Endodermal cell (in vitro differentiated cells): ENCODE results near the gene AKAP11. TPM values are rescaled to one million over a fixed set of nuclear protein-coding genes. Genes with fewer than 3 reads are reported as not detected.
A peak's percentile ranks its signal among the peaks of the same experiment; 100 is the strongest.

Experiments
- DNase-seq: peaks from one replicate; pipeline ENCODE4 v3.0.0-alpha.2; 2017
- H3K27ac ChIP-seq: 2 replicates; pipeline ENCODE4 v1.5.1; 2013; ENCODE audit warnings: mild to moderate bottlenecking, low read depth, low read length, moderate library complexity
- H3K27me3 ChIP-seq: 2 replicates; pipeline ENCODE4 v1.6.1; 2013; ENCODE audit warnings: mild to moderate bottlenecking, low read length, moderate library complexity; ENCODE audit not compliant: insufficient read depth, control insufficient read depth, poor library complexity, severe bottlenecking
- H3K36me3 ChIP-seq: 2 replicates; pipeline ENCODE4 v1.7.0; 2013; ENCODE audit warnings: mild to moderate bottlenecking, low read length, moderate library complexity; ENCODE audit not compliant: control insufficient read depth, insufficient read depth
- H3K4me1 ChIP-seq: one replicate; pipeline ENCODE4 v1.7.0; 2013; ENCODE audit warnings: low read length; ENCODE audit not compliant: control insufficient read depth, insufficient read depth
- H3K4me3 ChIP-seq: 2 replicates; pipeline ENCODE4 v1.5.1; 2013; ENCODE audit warnings: mild to moderate bottlenecking, low read length, moderate library complexity
- H3K9ac ChIP-seq: 2 replicates; pipeline ENCODE4 v1.6.1; 2013; ENCODE audit warnings: mild to moderate bottlenecking, low read length, moderate library complexity; ENCODE audit not compliant: poor library complexity, severe bottlenecking; ENCODE audit errors: extremely low read depth
- H3K9me3 ChIP-seq: 2 replicates; pipeline ENCODE4 v1.6.1; 2013; ENCODE audit warnings: mild to moderate bottlenecking, low read length, moderate library complexity; ENCODE audit not compliant: control insufficient read depth
- H3K27ac Mint-ChIP-seq: 2 replicates; pipeline ENCODE4 v1.8.0; 2020; ENCODE audit warnings: mixed read lengths
- H3K27me3 Mint-ChIP-seq: 2 replicates; pipeline ENCODE4 v1.8.0; 2021; ENCODE audit warnings: mild to moderate bottlenecking, mixed read lengths; ENCODE audit not compliant: insufficient read depth
- H3K36me3 Mint-ChIP-seq: 2 replicates; pipeline ENCODE4 v1.8.0; 2020; ENCODE audit warnings: low read depth, mixed read lengths
- H3K4me1 Mint-ChIP-seq: 2 replicates; pipeline ENCODE4 v1.8.0; 2020; ENCODE audit warnings: mixed read lengths
- H3K4me3 Mint-ChIP-seq: 2 replicates; pipeline ENCODE4 v1.8.0; 2020; ENCODE audit warnings: mild to moderate bottlenecking, moderate library complexity, mixed read lengths
- H3K9me3 Mint-ChIP-seq: 2 replicates; pipeline ENCODE4 v1.8.0; 2020; ENCODE audit warnings: mild to moderate bottlenecking, mixed read lengths
- WGBS, 2 experiments: methylation state at CpG; one replicate each; pipeline versions ENCODE4 v1.1.5 to v1.1.7; 2013; ENCODE audit warnings: missing lambda C conversion rate in 2 of 2, mixed read lengths in 1 of 2; ENCODE audit not compliant: insufficient coverage in 1 of 2, insufficient read length in 1 of 2; 5-methylcytosine and 5-hydroxymethylcytosine counted together
- total RNA-seq, 2 donors: library from RNA; stranded (reverse); fragmentation: NEBNext Ultra II Directional in 1 of 2; extraction: Animal tissue kit (Norgen Biotek cat#: 25700) in 1 of 2; gene quantifications; 2 replicates in 1 of 2; 3 replicates in 1 of 2; pipeline ENCODE4 v1.2.1, GENCODE V29; 2021
- TF ChIP-seq, protein P1 (sequence below): fragments of 200-600 bp; sonication (generic); conservative IDR thresholded peaks from 2 replicates; pipeline ENCODE4 v1.5.0; 2021; ENCODE audit warnings: antibody characterized with exemption, mild to moderate bottlenecking

AKAP11 gene
- total RNA-seq, 2 donors from 2014 or later: 16.9 to 17.6 TPM

DNA sequence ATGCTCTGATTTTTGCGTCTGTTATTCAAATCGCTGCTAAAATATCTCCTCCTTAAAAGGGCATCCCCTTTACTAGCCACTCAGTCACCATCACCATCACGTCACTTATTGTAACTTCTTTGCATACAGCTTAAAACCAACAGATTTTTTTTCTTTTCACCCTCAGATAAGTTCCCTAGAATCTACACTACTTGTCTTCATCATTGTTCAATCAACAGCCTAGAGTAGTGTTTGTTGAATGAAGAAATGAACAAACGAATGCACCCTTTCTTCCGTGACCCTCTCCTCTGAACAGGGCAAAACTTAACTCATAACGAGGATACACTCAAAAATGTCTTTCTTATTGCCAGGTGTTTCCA, 1.1 kb upstream of the AKAP11 start:
- H3K27me3 ChIP-seq: no peaks in the 10 kb centered on the region
- 87 to 89% methylated on average over 6 of the region's 6 CpGs for WGBS, 2 experiments
- Mint-ChIP-seq H3K36me3 (peaks cover 4% of the 10 kb centered on the region), H3K4me1 (peaks cover 12% of the 10 kb centered on the region), H3K9me3 (peaks cover 20% of the 10 kb centered on the region), H3K27me3 (no peaks in the 10 kb centered on the region), H3K4me3 (peak overlapping the region; percentile 89), H3K27ac (no peak overlapping the region)
- H3K27ac ChIP-seq: no peak overlapping the region
- TF ChIP-seq, protein P1, sequence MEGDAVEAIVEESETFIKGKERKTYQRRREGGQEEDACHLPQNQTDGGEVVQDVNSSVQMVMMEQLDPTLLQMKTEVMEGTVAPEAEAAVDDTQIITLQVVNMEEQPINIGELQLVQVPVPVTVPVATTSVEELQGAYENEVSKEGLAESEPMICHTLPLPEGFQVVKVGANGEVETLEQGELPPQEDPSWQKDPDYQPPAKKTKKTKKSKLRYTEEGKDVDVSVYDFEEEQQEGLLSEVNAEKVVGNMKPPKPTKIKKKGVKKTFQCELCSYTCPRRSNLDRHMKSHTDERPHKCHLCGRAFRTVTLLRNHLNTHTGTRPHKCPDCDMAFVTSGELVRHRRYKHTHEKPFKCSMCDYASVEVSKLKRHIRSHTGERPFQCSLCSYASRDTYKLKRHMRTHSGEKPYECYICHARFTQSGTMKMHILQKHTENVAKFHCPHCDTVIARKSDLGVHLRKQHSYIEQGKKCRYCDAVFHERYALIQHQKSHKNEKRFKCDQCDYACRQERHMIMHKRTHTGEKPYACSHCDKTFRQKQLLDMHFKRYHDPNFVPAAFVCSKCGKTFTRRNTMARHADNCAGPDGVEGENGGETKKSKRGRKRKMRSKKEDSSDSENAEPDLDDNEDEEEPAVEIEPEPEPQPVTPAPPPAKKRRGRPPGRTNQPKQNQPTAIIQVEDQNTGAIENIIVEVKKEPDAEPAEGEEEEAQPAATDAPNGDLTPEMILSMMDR: no peak
- DNase-seq: no peak
- H3K9me3 ChIP-seq: peaks cover 17% of the 10 kb centered on the region
- H3K4me1 ChIP-seq: no peaks in the 10 kb centered on the region
- peak overlapping the region; percentile 89 for H3K4me3 ChIP-seq
- H3K9ac ChIP-seq: no peak overlapping the region
- H3K36me3 ChIP-seq: no peaks in the 10 kb centered on the region

DNA sequence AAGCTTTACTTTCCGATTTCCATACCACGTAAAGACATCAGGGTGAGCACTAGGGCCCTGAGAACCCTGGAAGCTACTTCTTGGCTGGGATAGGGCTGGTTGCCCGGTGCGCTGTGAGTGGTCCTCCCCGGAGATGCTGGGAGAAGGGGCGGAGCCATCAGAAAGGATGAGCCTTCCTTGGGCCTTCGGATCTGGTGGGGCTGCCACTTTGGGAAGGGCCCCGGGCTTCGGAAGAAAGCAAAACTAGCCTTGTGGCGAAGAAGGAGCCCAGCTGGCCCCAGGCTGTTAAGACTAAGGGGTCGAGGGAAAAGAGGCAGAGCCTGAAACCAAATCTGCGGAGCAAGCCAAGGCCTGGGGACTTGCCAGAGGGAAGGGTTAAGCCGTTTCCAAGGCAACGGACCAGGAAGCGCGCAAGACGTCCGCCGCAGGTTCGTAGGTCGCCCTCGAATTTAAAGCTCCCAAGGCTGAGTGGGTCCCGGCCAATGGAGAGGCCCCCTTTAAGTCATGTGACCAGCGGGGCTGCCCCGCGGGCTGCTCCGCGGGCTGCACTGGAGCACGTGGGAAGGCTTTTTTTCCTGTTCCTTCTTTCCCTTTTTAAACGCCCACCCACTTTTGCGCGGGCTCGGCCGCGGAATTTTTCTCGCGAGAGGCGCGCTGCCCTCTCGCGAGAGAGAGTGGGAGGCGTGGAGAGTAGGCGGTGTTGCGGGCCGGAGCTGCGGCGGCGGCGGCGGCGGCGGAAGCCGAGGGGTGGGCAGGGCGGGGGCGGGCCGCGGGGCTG, 426 bp upstream of the AKAP11 start:
- no peaks in the 10 kb centered on the region for H3K36me3 ChIP-seq
- no peaks in the 10 kb centered on the region for H3K27me3 ChIP-seq
- H3K9ac ChIP-seq: peak overlapping the region; percentile 68
- H3K4me3 ChIP-seq: peak overlapping the region; percentile 89
- peaks cover 4% of the 10 kb centered on the region for H3K36me3 Mint-ChIP-seq
- H3K4me1 ChIP-seq: no peaks in the 10 kb centered on the region
- peaks cover 20% of the 10 kb centered on the region for H3K9me3 Mint-ChIP-seq
- H3K27me3 Mint-ChIP-seq: no peaks in the 10 kb centered on the region
- H3K4me3 Mint-ChIP-seq: peak overlapping the region; percentile 89
- H3K9me3 ChIP-seq: peaks cover 17% of the 10 kb centered on the region
- peaks cover 12% of the 10 kb centered on the region for H3K4me1 Mint-ChIP-seq
- TF ChIP-seq, protein P1: no peak
- DNase-seq: peak; percentile 97
- peak overlapping the region; percentile 83 for H3K27ac Mint-ChIP-seq
- peak overlapping the region; percentile 74 for H3K27ac ChIP-seq
- 2 to 5% methylated on average over 19 to 50 of the region's 57 CpGs for WGBS, 2 experiments

DNA sequence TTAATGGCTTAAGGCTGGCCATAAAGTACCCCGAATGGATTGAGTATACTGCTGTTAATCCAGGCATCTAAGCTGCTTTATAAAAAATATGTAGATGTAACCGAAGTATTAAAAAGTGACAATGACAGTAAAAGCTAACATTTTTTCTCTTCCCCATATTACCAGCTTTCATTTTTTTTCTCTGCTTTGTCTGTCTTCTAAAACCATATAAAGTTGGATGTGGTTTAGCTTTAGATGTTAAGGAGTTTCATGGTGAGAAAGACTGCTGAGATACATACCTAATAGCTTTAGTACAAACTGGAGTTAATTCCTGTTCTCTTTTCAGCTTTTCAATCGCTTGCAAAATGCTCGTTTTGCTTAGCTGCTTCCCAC, 838 bp downstream of the AKAP11 start:
- H3K36me3 Mint-ChIP-seq: peaks cover 4% of the 10 kb centered on the region
- Histone ChIP-seq H3K27ac (peak overlapping the region; percentile 80), H3K27me3 (no peaks in the 10 kb centered on the region), H3K4me1 (peaks cover 2% of the 10 kb centered on the region), H3K36me3 (no peaks in the 10 kb centered on the region), H3K9ac (peak overlapping the region; percentile 60), H3K9me3 (peaks cover 17% of the 10 kb centered on the region), H3K4me3 (peak overlapping the region; percentile 87)
- peak overlapping the region; percentile 89 for H3K4me3 Mint-ChIP-seq
- H3K9me3 Mint-ChIP-seq: peaks cover 20% of the 10 kb centered on the region
- no peak for DNase-seq
- H3K27me3 Mint-ChIP-seq: no peaks in the 10 kb centered on the region
- TF ChIP-seq, protein P1: no peak
- WGBS, 2 experiments: 20 to 21% methylated on average over 1 to 3 of the region's 4 CpGs
- H3K4me1 Mint-ChIP-seq: peaks cover 14% of the 10 kb centered on the region
- no peak overlapping the region for H3K27ac Mint-ChIP-seq
